ENCODE measurements around the gene TTL. TPM values are rescaled to one million over a fixed set of nuclear protein-coding genes. Genes with fewer than 3 reads are reported as not detected.
A peak's percentile ranks its signal among the peaks of the same experiment; 100 is the strongest.

TTL gene
- total and polyA plus RNA-seq, 2 of the 13 experiments (the other 11 are each of a cell fraction or from before 2014, with no cell fraction given): 19.0 to 59.8 TPM

DNA sequence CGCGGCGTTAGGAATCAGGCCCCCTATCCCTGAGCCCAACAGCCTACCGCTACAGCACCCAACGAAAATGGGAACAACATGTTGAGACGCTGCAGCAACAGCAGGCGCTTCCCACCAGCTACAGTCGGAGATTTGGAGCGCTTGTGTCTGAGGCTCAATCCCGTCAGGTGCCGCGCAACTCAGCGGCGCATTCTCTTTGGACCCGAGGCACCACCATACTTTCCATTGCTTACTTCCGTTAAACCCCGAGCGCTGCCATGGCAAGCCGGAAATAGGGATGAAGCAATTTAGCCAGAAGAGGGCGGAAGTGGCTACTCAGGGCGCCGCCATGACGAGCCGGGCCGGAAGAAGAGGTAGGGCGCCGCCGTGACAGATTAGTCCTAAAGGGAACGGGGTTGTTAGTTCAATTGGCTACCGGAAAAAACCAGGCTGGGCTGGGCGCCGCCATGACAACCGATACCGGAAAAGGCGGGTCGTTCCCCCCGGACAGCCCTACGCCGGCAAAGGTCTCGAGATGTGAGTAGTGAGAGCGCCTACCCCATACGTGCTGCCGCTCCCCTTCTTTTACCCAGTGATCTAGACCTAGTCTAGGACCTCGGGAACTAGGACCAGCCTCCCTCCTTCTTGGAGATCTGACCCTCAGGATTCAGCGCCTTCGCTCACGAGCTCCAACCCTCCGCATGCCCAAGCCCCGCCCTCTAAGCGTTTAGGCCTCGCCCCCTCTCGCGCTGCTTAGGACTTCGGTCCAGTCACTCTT, 102.4 kb downstream of the TTL start, which contains the start of gene CHCHD5 (continued):
- TF ChIP-seq, protein P1, sequence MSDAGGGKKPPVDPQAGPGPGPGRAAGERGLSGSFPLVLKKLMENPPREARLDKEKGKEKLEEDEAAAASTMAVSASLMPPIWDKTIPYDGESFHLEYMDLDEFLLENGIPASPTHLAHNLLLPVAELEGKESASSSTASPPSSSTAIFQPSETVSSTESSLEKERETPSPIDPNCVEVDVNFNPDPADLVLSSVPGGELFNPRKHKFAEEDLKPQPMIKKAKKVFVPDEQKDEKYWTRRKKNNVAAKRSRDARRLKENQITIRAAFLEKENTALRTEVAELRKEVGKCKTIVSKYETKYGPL (CRISPR knock-in tag; IDR thresholded peaks at IDR 0.05): peak; percentile 60; the same call in 1 of the 2 replicates
- 0 out of 2 replicates have a peak, but pooled peaks have one; percentile 49 for TF ChIP-seq POLR2AphosphoS2 (IDR thresholded peaks at IDR 0.05; ENCODE audit: low read depth, low read length)
- TF ChIP-seq, protein P2, sequence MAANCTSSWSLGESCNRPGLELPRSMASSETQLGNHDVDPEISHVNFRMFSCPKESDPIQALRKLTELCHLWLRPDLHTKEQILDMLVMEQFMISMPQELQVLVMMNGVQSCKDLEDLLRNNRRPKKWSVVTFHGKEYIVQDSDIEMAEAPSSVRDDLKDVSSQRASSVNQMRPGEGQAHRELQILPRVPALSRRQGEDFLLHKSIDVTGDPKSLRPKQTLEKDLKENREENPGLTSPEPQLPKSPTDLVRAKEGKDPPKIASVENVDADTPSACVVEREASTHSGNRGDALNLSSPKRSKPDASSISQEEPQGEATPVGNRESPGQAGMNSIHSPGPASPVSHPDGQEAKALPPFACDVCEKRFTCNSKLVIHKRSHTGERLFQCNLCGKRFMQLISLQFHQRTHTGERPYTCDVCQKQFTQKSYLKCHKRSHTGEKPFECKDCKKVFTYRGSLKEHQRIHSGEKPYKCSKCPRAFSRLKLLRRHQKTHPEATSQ (CRISPR knock-in tag; IDR thresholded peaks at IDR 0.05; ENCODE audit: borderline replicate concordance): peak; percentile 90
- peak; percentile 55; the same call in 1 of the 2 replicates for TF ChIP-seq NFYB (CRISPR knock-in tag; IDR thresholded peaks at IDR 0.05)
- TF ChIP-seq ZBTB7A (CRISPR knock-in tag; IDR thresholded peaks at IDR 0.05): peak; percentile 90
- TF ChIP-seq TCF7 (IDR thresholded peaks at IDR 0.05; ENCODE audit: low read depth): no peak
- TF ChIP-seq, protein P3, sequence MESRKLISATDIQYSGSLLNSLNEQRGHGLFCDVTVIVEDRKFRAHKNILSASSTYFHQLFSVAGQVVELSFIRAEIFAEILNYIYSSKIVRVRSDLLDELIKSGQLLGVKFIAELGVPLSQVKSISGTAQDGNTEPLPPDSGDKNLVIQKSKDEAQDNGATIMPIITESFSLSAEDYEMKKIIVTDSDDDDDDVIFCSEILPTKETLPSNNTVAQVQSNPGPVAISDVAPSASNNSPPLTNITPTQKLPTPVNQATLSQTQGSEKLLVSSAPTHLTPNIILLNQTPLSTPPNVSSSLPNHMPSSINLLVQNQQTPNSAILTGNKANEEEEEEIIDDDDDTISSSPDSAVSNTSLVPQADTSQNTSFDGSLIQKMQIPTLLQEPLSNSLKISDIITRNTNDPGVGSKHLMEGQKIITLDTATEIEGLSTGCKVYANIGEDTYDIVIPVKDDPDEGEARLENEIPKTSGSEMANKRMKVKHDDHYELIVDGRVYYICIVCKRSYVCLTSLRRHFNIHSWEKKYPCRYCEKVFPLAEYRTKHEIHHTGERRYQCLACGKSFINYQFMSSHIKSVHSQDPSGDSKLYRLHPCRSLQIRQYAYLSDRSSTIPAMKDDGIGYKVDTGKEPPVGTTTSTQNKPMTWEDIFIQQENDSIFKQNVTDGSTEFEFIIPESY (CRISPR knock-in tag; IDR thresholded peaks at IDR 0.05): no peak
- TF ChIP-seq, protein P4, sequence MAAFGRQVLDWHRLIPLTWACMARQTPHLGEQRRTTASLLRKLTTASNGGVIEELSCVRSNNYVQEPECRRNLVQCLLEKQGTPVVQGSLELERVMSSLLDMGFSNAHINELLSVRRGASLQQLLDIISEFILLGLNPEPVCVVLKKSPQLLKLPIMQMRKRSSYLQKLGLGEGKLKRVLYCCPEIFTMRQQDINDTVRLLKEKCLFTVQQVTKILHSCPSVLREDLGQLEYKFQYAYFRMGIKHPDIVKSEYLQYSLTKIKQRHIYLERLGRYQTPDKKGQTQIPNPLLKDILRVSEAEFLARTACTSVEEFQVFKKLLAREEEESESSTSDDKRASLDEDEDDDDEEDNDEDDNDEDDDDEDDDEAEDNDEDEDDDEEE (CRISPR knock-in tag; IDR thresholded peaks at IDR 0.05): peak; percentile 96
- TF ChIP-seq BORCS8-MEF2B (CRISPR knock-in tag; IDR thresholded peaks at IDR 0.05): peak; percentile 92
- peak; percentile 93 for TF ChIP-seq ZNF335 (CRISPR knock-in tag; IDR thresholded peaks at IDR 0.05)
- TF ChIP-seq RCOR2 (CRISPR knock-in tag; IDR thresholded peaks at IDR 0.05): peak; percentile 53
- TF ChIP-seq, protein P5, sequence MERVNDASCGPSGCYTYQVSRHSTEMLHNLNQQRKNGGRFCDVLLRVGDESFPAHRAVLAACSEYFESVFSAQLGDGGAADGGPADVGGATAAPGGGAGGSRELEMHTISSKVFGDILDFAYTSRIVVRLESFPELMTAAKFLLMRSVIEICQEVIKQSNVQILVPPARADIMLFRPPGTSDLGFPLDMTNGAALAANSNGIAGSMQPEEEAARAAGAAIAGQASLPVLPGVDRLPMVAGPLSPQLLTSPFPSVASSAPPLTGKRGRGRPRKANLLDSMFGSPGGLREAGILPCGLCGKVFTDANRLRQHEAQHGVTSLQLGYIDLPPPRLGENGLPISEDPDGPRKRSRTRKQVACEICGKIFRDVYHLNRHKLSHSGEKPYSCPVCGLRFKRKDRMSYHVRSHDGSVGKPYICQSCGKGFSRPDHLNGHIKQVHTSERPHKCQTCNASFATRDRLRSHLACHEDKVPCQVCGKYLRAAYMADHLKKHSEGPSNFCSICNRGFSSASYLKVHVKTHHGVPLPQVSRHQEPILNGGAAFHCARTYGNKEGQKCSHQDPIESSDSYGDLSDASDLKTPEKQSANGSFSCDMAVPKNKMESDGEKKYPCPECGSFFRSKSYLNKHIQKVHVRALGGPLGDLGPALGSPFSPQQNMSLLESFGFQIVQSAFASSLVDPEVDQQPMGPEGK (CRISPR knock-in tag; IDR thresholded peaks at IDR 0.05): no peak; the same call in 1 of the 2 replicates
- TF ChIP-seq ZNF839 (CRISPR knock-in tag; IDR thresholded peaks at IDR 0.05; ENCODE audit: borderline replicate concordance): 0 out of 2 replicates have a peak, but pooled peaks have one; percentile 65
- no peak for TF ChIP-seq RORA (CRISPR knock-in tag; IDR thresholded peaks at IDR 0.05)
- TF ChIP-seq NPAS2 (CRISPR knock-in tag; IDR thresholded peaks at IDR 0.05; ENCODE audit: borderline replicate concordance): no peak
- TF ChIP-seq ZNF619 (CRISPR knock-in tag; IDR thresholded peaks at IDR 0.05): 0 out of 2 replicates have a peak, but pooled peaks have one; percentile 15
- TF ChIP-seq, protein P6, sequence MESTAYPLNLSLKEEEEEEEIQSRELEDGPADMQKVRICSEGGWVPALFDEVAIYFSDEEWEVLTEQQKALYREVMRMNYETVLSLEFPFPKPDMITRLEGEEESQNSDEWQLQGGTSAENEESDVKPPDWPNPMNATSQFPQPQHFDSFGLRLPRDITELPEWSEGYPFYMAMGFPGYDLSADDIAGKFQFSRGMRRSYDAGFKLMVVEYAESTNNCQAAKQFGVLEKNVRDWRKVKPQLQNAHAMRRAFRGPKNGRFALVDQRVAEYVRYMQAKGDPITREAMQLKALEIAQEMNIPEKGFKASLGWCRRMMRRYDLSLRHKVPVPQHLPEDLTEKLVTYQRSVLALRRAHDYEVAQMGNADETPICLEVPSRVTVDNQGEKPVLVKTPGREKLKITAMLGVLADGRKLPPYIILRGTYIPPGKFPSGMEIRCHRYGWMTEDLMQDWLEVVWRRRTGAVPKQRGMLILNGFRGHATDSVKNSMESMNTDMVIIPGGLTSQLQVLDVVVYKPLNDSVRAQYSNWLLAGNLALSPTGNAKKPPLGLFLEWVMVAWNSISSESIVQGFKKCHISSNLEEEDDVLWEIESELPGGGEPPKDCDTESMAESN (CRISPR knock-in tag; conservative IDR thresholded peaks at IDR 0.05): no peak
- peak; percentile 49; the same call in 1 of the 2 replicates for TF ChIP-seq ZNF644 (CRISPR knock-in tag; IDR thresholded peaks at IDR 0.05; ENCODE audit: low read depth)
- TF ChIP-seq SMARCE1 (IDR thresholded peaks at IDR 0.05; ENCODE audit: borderline replicate concordance): no peak
- peak; percentile 79; the same call in 1 of the 2 replicates for TF ChIP-seq HOXD1 (CRISPR knock-in tag; IDR thresholded peaks at IDR 0.05)
- peak; percentile 66; the same call in 1 of the 2 replicates for TF ChIP-seq KDM4B (CRISPR knock-in tag; IDR thresholded peaks at IDR 0.05)
